ENCODE results near the gene NDUFS7.

The NDUFS7 gene

DNA sequence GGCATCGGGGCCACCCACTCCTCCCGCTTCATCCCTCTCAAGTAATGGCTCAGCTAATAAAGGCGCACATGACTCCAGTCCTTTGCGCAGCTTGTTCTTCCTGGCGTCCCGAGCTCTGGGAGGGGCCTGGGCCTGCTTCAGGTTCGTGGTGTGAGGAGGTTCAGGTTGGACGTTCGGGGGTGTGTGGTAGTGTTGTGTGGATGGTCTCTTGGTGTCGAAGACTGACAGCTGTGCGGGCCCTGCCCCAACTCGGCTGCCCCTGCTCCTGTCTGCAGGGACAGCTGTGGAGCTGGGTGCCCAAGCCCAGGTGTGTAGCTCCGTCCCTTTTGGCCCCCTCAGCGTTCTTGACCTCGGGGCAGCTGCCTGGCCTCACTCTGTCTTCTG lies 56.7 kb downstream of the NDUFS7 start:
- peaks cover under 1% of the 10 kb centered on the region for H3K27me3 ChIP-seq (ENCODE audit: insufficient read depth, low read length)
- H3K79me1 ChIP-seq (ENCODE audit: low read length), result peaks cover 6% of the 10 kb centered on the region
- no peak overlapping the region for H3K14ac ChIP-seq (ENCODE audit: low read length)
- H3K36me3 ChIP-seq (ENCODE audit: control insufficient read depth in 1 of 2, insufficient read depth in 2 of 2, low read length in 2 of 2), result peaks cover 37 to 39% of the 10 kb centered on the region in 2 experiments
- peak overlapping the region; percentile 5 for H4K12ac ChIP-seq (ENCODE audit: low read depth, low read length)
- H2AFZ ChIP-seq (ENCODE audit: insufficient read depth, low read length, poor library complexity), result peak overlapping the region; percentile 60
- peak overlapping the region; percentile 14 for H3K4me3 ChIP-seq (ENCODE audit: low read depth, low read length)
- H2BK12ac ChIP-seq (ENCODE audit: low read length), result no peak overlapping the region
- no CpG with 5 or more reads among the region's 15 CpGs for WGBS (ENCODE audit: extremely low coverage, insufficient coverage, insufficient read length)
- H3K18ac ChIP-seq (ENCODE audit: low read length), result no peak overlapping the region
- H3K9ac ChIP-seq (ENCODE audit: low read length), result no peak overlapping the region
- H3K4ac ChIP-seq (ENCODE audit: low read depth, low read length), result peak overlapping the region; percentile 28
- peaks cover 14% of the 10 kb centered on the region for H3K79me2 ChIP-seq (ENCODE audit: control insufficient read depth, insufficient read depth, low read length, poor library complexity)
- no peaks in the 10 kb centered on the region for H3K9me3 ChIP-seq (ENCODE audit: insufficient read depth, low read depth, low read length)
- H2BK5ac ChIP-seq (ENCODE audit: low read depth, low read length, poor library complexity), result no peak overlapping the region
- no peak overlapping the region for H2AK5ac ChIP-seq (ENCODE audit: low read length)
- no peak overlapping the region for H4K8ac ChIP-seq (ENCODE audit: low read depth, low read length)
- H3K23ac ChIP-seq (ENCODE audit: low read length), result no peak overlapping the region
- no peak overlapping the region for H3K4me2 ChIP-seq (ENCODE audit: low read length)
- DNase-seq, result no peak
- no peak overlapping the region for H3K27ac ChIP-seq (ENCODE audit: low read depth, low read length)
- no peak overlapping the region for H2BK120ac ChIP-seq (ENCODE audit: insufficient read depth, low read length, poor library complexity)
- H3K4me1 ChIP-seq (ENCODE audit: control insufficient read depth in 1 of 2, insufficient read depth in 2 of 2, low read length in 2 of 2), result peaks cover 11 to 14% of the 10 kb centered on the region in 2 experiments
- no peak overlapping the region for H4K91ac ChIP-seq (ENCODE audit: low read depth, low read length)

DNA sequence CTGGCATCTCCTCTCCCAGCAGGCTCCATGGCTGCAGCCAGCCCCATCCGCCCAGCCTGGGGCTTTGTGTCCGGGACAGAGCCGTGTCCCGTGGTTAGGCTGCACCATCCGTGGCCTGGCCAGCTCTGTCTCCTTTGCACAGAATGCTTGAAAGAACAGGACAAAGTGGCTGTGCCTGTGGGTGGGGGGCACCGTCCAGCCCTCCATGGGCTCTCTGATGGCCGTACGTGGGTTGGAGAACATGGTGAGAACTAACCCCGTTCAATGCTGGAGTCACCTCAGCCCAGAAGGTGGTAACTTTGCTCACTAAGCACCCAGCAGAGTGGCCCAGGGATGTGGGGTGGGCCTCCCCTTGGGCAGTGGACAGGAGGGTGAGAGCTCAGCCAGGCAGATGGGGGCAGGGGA lies 57.3 kb downstream of the NDUFS7 start:
- WGBS (ENCODE audit: extremely low coverage, insufficient coverage, insufficient read length), result no CpG with 5 or more reads among the region's 9 CpGs
- H3K23ac ChIP-seq (ENCODE audit: low read length), result no peak overlapping the region
- no peak overlapping the region for H2AK5ac ChIP-seq (ENCODE audit: low read length)

DNA sequence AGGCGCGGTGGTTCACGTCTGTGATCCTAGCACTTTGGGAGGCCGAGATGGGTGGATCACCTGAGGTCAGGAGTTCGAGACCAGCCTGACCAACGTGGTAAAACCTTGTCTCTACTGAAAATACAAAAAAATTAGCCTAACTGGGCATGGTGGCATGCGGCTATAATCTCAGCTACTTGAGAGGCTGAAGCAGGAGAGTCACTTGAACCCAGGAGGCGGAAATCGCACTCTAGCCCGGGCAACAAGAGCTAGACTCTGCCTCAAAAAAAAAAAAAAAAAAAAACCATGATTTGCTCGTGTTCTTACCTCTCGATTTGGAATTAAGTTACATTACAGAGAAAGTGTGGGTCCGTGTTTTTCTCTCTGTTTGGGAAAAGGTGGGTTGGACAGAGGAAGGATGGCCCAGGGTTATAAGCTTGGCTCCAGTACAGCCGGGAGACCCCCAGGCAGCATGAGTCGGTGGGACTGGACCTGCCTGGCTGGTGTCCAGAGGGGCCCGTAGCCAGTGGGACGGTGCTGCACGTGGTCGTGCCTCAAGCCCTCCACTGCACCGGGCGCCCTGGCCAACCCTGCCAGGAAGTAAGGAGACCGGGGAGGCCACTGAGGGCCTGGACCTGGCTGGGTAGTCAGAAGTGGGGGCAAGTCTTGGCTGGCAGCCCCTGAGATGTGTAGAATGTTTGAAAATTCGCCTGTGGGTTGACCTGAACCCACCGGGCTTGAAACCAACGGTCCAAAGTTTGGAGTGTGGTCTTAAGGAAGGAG lies 58.2 kb downstream of the NDUFS7 start:
- no peak overlapping the region for H3K23ac ChIP-seq (ENCODE audit: low read length)
- peaks cover 6% of the 10 kb centered on the region for H3K79me1 ChIP-seq (ENCODE audit: low read length)
- no peak overlapping the region for H2BK12ac ChIP-seq (ENCODE audit: low read length)
- no peaks in the 10 kb centered on the region for H3K9me3 ChIP-seq (ENCODE audit: insufficient read depth, low read depth, low read length)
- no CpG with 5 or more reads among the region's 25 CpGs for WGBS (ENCODE audit: extremely low coverage, insufficient coverage, insufficient read length)
- H3K9ac ChIP-seq (ENCODE audit: low read length), result no peak overlapping the region
- no peak overlapping the region for H4K12ac ChIP-seq (ENCODE audit: low read depth, low read length)
- H2AFZ ChIP-seq (ENCODE audit: insufficient read depth, low read length, poor library complexity), result no peak overlapping the region
- H3K79me2 ChIP-seq (ENCODE audit: control insufficient read depth, insufficient read depth, low read length, poor library complexity), result peaks cover 14% of the 10 kb centered on the region
- H3K4me2 ChIP-seq (ENCODE audit: low read length), result no peak overlapping the region
- H2BK120ac ChIP-seq (ENCODE audit: insufficient read depth, low read length, poor library complexity), result no peak overlapping the region
- no peak for DNase-seq
- H3K4ac ChIP-seq (ENCODE audit: low read depth, low read length), result no peak overlapping the region
- H3K18ac ChIP-seq (ENCODE audit: low read length), result no peak overlapping the region
- peaks cover 12 to 21% of the 10 kb centered on the region in 2 experiments for H3K4me1 ChIP-seq (ENCODE audit: control insufficient read depth in 1 of 2, insufficient read depth in 2 of 2, low read length in 2 of 2)
- no peak overlapping the region for H4K8ac ChIP-seq (ENCODE audit: low read depth, low read length)
- H3K14ac ChIP-seq (ENCODE audit: low read length), result no peak overlapping the region
- no peak overlapping the region for H2BK5ac ChIP-seq (ENCODE audit: low read depth, low read length, poor library complexity)
- H2AK5ac ChIP-seq (ENCODE audit: low read length), result no peak overlapping the region
- H3K36me3 ChIP-seq (ENCODE audit: control insufficient read depth in 1 of 2, insufficient read depth in 2 of 2, low read length in 2 of 2), result peaks cover 34 to 35% of the 10 kb centered on the region in 2 experiments
- peaks cover 13% of the 10 kb centered on the region for H3K27me3 ChIP-seq (ENCODE audit: insufficient read depth, low read length)
- no peak overlapping the region for H3K27ac ChIP-seq (ENCODE audit: low read depth, low read length)
- H4K91ac ChIP-seq (ENCODE audit: low read depth, low read length), result no peak overlapping the region
- H3K4me3 ChIP-seq (ENCODE audit: low read depth, low read length), result no peak overlapping the region

More for the DNA sequence above, 57.3 kb downstream of the NDUFS7 start:
- no peak for DNase-seq
- Histone ChIP-seq H4K91ac (ENCODE audit: low read depth, low read length) (no peak overlapping the region), H2BK12ac (ENCODE audit: low read length) (no peak overlapping the region), H3K14ac (ENCODE audit: low read length) (no peak overlapping the region), H3K4me2 (ENCODE audit: low read length) (no peak overlapping the region), H3K79me2 (ENCODE audit: control insufficient read depth, insufficient read depth, low read length, poor library complexity) (peaks cover 14% of the 10 kb centered on the region), H2BK5ac (ENCODE audit: low read depth, low read length, poor library complexity) (no peak overlapping the region), H3K36me3 (ENCODE audit: control insufficient read depth in 1 of 2, insufficient read depth in 2 of 2, low read length in 2 of 2) (peaks cover 34 to 35% of the 10 kb centered on the region in 2 experiments), H2BK120ac (ENCODE audit: insufficient read depth, low read length, poor library complexity) (no peak overlapping the region), H3K27me3 (ENCODE audit: insufficient read depth, low read length) (peaks cover 5% of the 10 kb centered on the region), H3K79me1 (ENCODE audit: low read length) (peaks cover 6% of the 10 kb centered on the region), H3K4ac (ENCODE audit: low read depth, low read length) (no peak overlapping the region), H4K12ac (ENCODE audit: low read depth, low read length) (no peak overlapping the region), H3K9me3 (ENCODE audit: insufficient read depth, low read depth, low read length) (no peaks in the 10 kb centered on the region), H2AFZ (ENCODE audit: insufficient read depth, low read length, poor library complexity) (no peak overlapping the region), H3K4me3 (ENCODE audit: low read depth, low read length) (no peak overlapping the region), H3K27ac (ENCODE audit: low read depth, low read length) (no peak overlapping the region), H4K8ac (ENCODE audit: low read depth, low read length) (no peak overlapping the region), H3K4me1 (ENCODE audit: control insufficient read depth in 1 of 2, insufficient read depth in 2 of 2, low read length in 2 of 2) (peaks cover 12 to 16% of the 10 kb centered on the region in 2 experiments), H3K18ac (ENCODE audit: low read length) (peak overlapping the region; percentile 42), H3K9ac (ENCODE audit: low read length) (peak overlapping the region; percentile 21)
